HG02798 (cell line): ENCODE data around the gene FTCD.
"Not testable (repeated sequence)": the region's sequence is repeated elsewhere in the genome, so short reads cannot be mapped to it uniquely, and the experiment has no call there.

Experiments used
- ATAC-seq: cut with Tn5 transposase; IDR thresholded peaks from one replicate; pipeline ENCODE4 v1.9.1; 2021; ENCODE audit warnings: mild to moderate bottlenecking; ENCODE audit not compliant: unreplicated experiment, poor library complexity

Gene FTCD

GRCh38 chr21:46114963-46115362 lies 40.4 kb downstream of the FTCD start:
- no peak for ATAC-seq

- no peak for ATAC-seq
These were observed 41.7 kb downstream of the FTCD start for GRCh38 chr21:46113497-46114176.

DNA sequence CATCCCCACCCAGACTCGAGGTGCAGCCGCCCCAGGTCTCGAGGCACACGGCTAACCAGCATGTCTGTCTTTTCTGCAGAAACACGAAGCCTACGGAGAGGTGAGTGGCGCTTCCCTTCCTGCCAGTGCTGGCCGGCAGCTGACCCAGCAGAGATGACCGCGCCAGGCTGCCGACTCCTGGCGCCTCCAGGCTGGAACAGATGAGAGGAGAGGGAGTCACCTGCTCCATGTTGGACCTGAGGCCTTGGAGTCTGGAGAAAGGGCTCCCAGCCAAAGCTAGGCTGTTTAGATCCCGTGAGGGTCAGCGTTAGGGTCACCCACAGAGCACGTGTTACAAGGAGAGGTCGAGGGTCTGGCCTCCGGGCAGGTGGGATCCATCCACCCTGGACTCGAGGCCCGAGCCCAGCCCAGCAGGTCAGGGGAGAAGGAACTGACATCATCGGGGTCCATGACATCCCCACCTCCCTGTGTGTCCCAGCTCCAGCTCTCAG lies 42.6 kb downstream of the FTCD start:
- ATAC-seq = no peak

- ATAC-seq = no peak
These were observed 43.3 kb downstream of the FTCD start for GRCh38 chr21:46111857-46112724.

DNA sequence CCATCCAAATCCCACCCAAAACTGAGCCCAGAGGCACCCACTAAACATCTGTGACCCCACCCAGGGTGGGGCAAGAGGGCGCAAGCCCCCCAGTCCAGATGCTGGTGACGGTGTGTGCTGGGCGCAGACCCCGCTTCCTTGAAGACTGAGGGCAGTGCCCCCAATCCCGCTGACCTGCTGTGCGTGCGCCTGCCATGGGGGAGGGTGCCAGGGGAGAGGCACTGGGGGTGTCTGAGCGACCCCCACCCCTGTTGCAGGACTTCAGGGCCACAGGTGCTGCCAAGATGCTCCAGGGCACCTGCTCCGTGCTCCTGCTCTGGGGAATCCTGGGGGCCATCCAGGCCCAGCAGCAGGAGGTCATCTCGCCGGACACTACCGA lies 44.2 kb downstream of the FTCD start:
- no peak for ATAC-seq

DNA sequence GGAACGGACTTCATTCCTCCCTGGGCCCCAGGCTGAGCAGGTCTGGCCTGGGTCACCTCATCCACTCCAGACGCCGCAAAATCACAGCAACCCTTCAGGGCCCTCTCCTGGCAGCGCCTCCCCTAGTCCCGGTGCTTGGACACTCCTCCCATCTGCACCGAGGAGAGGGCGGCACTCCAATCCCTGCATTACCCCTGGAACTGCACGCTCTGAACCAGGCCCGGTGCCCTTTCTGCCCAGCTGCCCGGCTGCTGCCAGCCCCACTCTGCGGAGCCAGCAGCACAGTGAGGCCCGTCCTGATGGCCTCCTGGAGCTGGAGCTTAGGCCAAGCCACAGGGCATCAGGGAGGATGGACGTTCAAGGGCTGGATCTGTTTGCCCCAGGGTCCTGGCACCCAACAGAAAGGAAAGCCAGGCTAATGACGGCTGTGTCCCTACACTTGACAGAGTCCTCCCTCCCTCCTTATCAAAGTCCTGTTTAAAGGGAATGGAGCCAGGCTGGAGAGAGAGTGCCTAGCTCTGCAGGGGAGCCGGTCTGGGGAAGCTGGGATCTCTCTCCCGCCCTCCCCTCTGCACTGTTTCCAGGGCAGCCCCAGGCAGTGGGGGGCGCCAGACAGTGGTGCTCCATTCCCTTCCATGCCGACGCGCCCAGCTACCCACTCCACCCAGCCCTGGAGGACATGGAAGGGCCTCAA lies 44.7 kb downstream of the FTCD start:
- no peak for ATAC-seq

- no peak for ATAC-seq
These were observed 45.8 kb downstream of the FTCD start for GRCh38 chr21:46109313-46110221.

- ATAC-seq = no peak
These were observed 46.5 kb downstream of the FTCD start for GRCh38 chr21:46108827-46109312.

- ATAC-seq = not testable (repeated sequence)
These were observed 48.0 kb downstream of the FTCD start for GRCh38 chr21:46107376-46107775.

DNA sequence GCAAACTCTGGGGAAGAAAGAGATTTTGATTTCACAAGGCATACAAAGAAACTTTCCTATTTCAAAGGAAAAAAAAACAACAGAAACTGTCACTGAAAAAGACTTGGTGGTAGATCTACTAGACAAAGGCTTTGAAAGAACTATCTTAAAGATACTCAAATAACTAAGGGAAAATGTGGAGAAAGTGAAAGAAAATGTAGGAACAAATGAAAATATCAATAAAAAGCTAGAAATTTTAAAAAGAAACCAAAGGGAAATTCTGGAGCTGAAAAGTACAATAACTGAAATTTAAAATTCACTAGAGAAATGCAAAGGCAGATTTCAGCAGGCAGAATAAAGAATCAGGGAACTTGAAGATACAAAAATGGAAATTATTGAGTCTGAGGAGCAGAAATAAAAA lies 51.3 kb downstream of the FTCD start:
- ATAC-seq = no peak

GRCh38 chr21:46100906-46101305 lies 54.5 kb downstream of the FTCD start:
- ATAC-seq = no peak

GRCh38 chr21:46100426-46100825 lies 55.0 kb downstream of the FTCD start:
- ATAC-seq = no peak

GRCh38 chr21:46100020-46100419 lies 55.4 kb downstream of the FTCD start:
- no peak for ATAC-seq

GRCh38 chr21:46099476-46099875 lies 55.9 kb downstream of the FTCD start:
- no peak for ATAC-seq

DNA sequence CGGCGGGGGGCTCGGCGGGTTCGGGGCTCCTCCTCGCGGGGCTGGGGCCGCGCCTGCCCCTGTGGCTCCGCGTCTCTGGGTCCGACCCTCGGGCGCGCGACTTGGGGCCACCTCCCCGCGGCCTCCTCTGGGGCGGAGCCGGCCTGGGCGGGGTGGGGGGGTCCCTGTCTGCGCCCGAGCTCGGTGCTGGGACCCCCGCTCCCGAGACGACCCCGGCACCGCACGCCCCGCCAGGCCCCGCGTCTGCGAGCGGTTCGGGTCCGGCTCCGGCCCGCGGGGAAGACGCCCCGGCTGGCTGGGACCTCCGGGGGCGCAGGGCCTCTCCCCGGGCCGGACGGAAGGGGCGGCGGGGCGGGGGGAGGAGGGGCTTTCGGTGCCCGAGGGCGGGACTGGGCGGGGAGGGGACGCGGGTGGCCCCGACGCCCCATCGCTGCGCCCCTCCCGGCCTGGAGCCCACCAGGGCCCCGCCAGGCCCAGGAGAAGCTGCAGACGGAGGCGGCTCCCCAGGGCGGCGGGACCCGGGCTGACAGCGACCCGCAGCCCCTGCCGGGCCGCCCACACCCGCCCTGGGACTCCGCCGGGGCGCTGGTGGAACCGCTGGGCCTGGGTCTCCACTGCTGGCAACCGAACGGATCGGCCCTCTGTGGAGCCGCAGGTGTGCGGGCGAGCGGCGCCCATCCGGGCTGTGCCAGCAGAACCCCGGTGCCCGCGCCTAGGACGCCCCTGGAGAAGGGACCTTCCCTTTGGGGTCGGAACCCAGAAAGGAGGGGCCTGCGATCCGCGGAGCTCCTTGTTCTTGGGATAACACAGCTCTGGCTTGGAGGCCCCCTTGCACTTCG lies 56.9 kb downstream of the FTCD start:
- ATAC-seq = no peak

GRCh38 chr21:46097336-46098293 lies 57.8 kb downstream of the FTCD start, which contains the start of gene COL6A2:
Gene COL6A2 (plus strand): TSS chr21:46098112.
- no peak for ATAC-seq

GRCh38 chr21:46096596-46097335 lies 58.6 kb downstream of the FTCD start:
- no peak for ATAC-seq
